ENCODE data around the gene NEDD8. TPM values are rescaled to one million over a fixed set of nuclear protein-coding genes. Genes with fewer than 3 reads are reported as not detected.

Gene NEDD8
- total RNA-seq, 2 experiments from 2014 or later: 167 to 172 TPM

- H3K4me3 Mint-ChIP-seq: peak overlapping the region; percentile 95
- peaks cover 57% of the 10 kb centered on the region for H3K36me3 Mint-ChIP-seq (ENCODE audit: low read depth)
- H3K27ac Mint-ChIP-seq: peak overlapping the region; percentile 78
- no peaks in the 10 kb centered on the region for H3K27me3 Mint-ChIP-seq
- CTCF ChIA-PET: interaction anchor here (3.3 to 3.7 kb wide), 2 partner anchors 100 to 111 kb away, joined by 14 to 15 read pairs; partner anchors contain the start of gene CIDEB
- DNase-seq (no peak), ATAC-seq (no peak)
- H3K9me3 Mint-ChIP-seq: peaks cover 8% of the 10 kb centered on the region
- TF ChIP-seq CTCF (IDR thresholded peaks at IDR 0.05): no peak
- POLR2A ChIA-PET: interaction anchor here (1.1 to 4.1 kb wide), 7 partner anchors 11 to 116 kb away, joined by 4 to 58 read pairs (median 29); partner anchors contain the start of genes CHMP4A, CIDEB, IRF9 and MDP1
- intact Hi-C loops (cut with micrococcal nuclease): no loop called here
- H3K4me1 Mint-ChIP-seq (ENCODE audit: low read depth): peaks cover 50% of the 10 kb centered on the region
Measured at GRCh38 chr14:24197056-24197450, 35.1 kb downstream of the NEDD8 start.

GRCh38 chr14:24196071-24197055, 35.8 kb downstream of the NEDD8 start:
- ChIA-PET CTCF (interaction anchor here (0.9 to 3.8 kb wide), 9 partner anchors 11 to 112 kb away, joined by 3 to 15 read pairs (median 5); partner anchors contain the start of genes CHMP4A, CIDEB, DHRS1 and IRF9), POLR2A (interaction anchor here (0.6 to 4.1 kb wide), 21 partner anchors 10 to 234 kb away, joined by 3 to 58 read pairs (median 6); partner anchors contain the start of genes CBLN3, CHMP4A, CIDEB and EMC9)
- Mint-ChIP-seq H3K36me3 (ENCODE audit: low read depth) (peaks cover 56% of the 10 kb centered on the region), H3K4me1 (ENCODE audit: low read depth) (peaks cover 52% of the 10 kb centered on the region), H3K9me3 (peaks cover 5% of the 10 kb centered on the region), H3K4me3 (peak overlapping the region; percentile 95), H3K27ac (peak overlapping the region; percentile 98), H3K27me3 (no peaks in the 10 kb centered on the region)
- ATAC-seq (no peak), DNase-seq (no peak)
- no peak for TF ChIP-seq CTCF (IDR thresholded peaks at IDR 0.05)
- intact Hi-C loops (cut with micrococcal nuclease): no loop called here

DNA sequence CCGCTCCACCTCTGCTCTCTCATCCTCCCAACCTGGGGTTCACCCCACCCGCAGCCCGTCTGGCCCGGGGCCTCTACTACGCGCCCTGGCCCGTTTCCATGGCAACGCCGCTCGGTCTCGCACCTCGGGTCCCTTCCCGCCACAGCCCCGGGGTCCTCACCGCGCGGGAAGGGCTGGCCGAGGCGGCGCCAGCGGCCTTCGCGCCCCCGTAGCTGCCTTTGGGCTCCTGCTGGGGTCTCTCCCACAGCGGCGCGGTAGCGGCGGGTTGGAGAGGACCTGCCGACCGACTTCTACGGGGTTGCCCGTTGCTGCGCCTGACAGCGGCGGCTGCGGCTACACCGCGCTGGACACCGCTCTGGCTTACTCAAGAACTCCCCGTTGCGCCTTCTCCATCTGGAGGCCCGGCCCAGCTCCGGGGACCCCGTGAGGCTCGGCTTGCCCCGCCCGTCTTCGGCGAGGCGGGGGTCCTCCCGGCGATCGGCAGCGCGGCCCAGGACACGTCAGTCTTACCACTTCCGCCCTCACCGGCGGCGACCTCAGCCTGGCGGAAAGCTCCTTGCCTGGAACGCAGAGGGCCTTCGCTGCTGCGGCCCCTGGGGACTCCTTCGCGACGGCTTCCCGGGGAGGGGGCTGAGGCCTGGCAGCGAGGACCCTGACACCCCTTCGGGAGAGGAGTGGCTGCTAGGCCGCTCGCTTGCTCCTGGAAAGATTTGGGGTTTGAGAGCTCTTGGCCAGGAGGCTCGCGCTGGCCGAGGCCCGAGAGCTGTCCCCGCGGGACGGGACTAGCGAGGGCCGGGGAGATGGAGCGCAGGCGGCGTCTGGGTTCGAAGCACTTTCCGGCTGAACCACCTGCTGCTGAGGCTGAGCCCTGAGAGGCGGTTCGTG, 36.7 kb downstream of the NEDD8 start, which contains the start of gene TM9SF1:
Gene TM9SF1 (minus strand): TSS at position 256 of the 885 bp plus-strand sequence. CDS start 422 bp downstream, outside the sequence.
- POLR2A ChIA-PET: interaction anchor here (0.5 to 4.1 kb wide), 28 partner anchors 9 to 235 kb away, joined by 3 to 58 read pairs (median 4); partner anchors contain the start of genes CBLN3, CHMP4A, CIDEB and DHRS1
- CTCF ChIA-PET: interaction anchor here (0.9 to 3.8 kb wide), 10 partner anchors 10 to 113 kb away, joined by 3 to 15 read pairs (median 4); partner anchors contain the start of genes CHMP4A, CIDEB, DHRS1 and IRF9
- ATAC-seq: peak; percentile 90
- H3K4me3 Mint-ChIP-seq: peak within 1 kb of the TSS; percentile 95
- H3K9me3 Mint-ChIP-seq: peaks cover 4% of the 10 kb centered on the region
- intact Hi-C loops (cut with micrococcal nuclease): no loop called here
- H3K27ac Mint-ChIP-seq: peak within 1 kb of the TSS; percentile 98
- H3K4me1 Mint-ChIP-seq (ENCODE audit: low read depth): peaks cover 50% of the 10 kb centered on the region
- peak; percentile 91 for DNase-seq
- TF ChIP-seq CTCF (IDR thresholded peaks at IDR 0.05): no peak
- peaks cover 54% of the 10 kb centered on the region for H3K36me3 Mint-ChIP-seq (ENCODE audit: low read depth)
- no peaks in the 10 kb centered on the region for H3K27me3 Mint-ChIP-seq

DNA sequence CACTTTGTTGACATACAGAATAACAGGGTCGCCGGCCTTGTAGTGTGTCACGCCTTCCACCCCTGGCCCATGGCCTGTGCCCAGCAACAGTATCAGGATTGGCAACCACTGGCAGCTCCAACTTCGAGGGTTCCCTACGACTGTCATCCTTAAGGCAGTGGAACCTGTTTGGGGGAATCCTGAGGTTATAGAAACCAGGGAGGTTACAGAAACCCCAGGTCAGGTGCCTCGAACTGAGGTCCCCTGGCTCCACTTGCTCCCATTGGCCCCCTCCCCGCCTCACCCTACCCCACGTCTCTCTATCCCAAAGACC, 37.3 kb downstream of the NEDD8 start:
- Mint-ChIP-seq H3K27me3 (no peaks in the 10 kb centered on the region), H3K4me3 (peak overlapping the region; percentile 95), H3K9me3 (peaks cover 4% of the 10 kb centered on the region), H3K27ac (peak overlapping the region; percentile 98), H3K4me1 (ENCODE audit: low read depth) (peaks cover 51% of the 10 kb centered on the region), H3K36me3 (ENCODE audit: low read depth) (peaks cover 49% of the 10 kb centered on the region)
- DNase-seq (no peak), ATAC-seq (no peak)
- no peak for TF ChIP-seq CTCF (IDR thresholded peaks at IDR 0.05)
- CTCF ChIA-PET: interaction anchor here (1.0 to 3.8 kb wide), 6 partner anchors 9 to 113 kb away, joined by 3 to 15 read pairs (median 9); partner anchors contain the start of genes CIDEB, DHRS1, IRF9 and NOP9
- intact Hi-C loops (cut with micrococcal nuclease): no loop called here
- POLR2A ChIA-PET: interaction anchor here (0.9 to 4.1 kb wide), 20 partner anchors 9 to 235 kb away, joined by 3 to 58 read pairs (median 6); partner anchors contain the start of genes CBLN3, CHMP4A, DHRS1 and EMC9

Data from activated CD8-positive, alpha-beta T cell treated with anti-CD3 and anti-CD28 coated beads for 36 hours (primary cell).